ENCODE data around the gene ZNF280A.

ZNF280A gene, protein sequence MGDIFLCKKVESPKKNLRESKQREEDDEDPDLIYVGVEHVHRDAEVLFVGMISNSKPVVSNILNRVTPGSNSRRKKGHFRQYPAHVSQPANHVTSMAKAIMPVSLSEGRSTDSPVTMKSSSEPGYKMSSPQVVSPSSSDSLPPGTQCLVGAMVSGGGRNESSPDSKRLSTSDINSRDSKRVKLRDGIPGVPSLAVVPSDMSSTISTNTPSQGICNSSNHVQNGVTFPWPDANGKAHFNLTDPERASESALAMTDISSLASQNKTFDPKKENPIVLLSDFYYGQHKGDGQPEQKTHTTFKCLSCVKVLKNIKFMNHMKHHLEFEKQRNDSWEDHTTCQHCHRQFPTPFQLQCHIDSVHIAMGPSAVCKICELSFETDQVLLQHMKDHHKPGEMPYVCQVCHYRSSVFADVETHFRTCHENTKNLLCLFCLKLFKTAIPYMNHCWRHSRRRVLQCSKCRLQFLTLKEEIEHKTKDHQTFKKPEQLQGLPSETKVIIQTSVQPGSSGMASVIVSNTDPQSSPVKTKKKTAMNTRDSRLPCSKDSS

DNA sequence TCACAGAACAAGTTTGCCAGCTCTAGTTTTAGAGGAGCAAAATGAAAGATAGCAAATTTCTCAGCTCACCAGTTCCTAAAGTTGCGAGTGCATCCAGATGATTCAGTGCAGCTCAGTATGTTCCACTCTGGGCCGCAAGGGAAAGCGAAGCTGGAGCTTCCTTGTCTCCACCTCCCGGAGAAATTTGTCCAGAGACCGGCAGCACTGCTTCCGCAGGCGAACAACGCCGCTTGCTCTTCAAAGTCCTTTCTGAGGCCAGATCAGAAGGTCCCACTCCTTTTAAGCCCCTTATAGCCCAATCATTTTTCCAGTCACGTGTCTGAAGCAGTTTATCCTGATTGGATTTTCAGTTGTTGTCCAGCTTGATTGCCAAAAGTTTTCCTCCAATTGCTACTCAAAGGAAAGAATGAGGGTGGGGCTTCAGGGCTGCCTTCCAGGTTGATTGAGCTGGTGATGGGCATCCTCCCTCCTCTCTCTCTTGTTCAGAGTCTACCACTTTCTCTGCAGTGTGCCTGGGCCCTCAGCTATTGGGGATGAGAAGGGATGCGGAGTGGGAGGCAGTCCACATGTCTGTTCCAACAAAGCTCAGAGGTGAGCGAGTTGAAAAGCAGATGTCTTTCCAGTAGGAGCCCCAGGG, at the start of gene ZNF280A:
ZNF280A (minus strand) TSS at position 251 of the 637 bp plus-strand sequence. CDS start 4,640 bp downstream, outside the sequence.
- DNase-seq: no peak

DNA sequence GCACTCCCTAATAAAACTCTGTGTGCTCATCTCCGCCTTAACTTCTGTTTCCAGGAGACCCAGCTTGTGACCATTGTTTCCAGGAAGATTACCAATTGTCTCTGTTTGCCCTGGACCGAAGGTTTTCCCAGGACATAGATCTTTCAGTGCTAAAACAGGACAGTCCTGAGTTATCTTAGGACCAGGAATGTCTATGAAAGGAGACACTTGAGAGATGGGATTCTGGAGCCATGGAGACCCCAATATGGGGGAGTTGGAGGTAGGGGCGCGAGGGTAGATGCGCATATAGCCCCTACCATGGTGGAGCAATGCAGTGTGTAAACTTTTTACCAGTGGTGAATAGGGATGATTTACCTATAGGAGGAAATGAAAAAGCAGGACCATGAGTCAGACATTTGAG, 49.1 kb upstream of the ZNF280A start:
- DNase-seq: no peak

DNA sequence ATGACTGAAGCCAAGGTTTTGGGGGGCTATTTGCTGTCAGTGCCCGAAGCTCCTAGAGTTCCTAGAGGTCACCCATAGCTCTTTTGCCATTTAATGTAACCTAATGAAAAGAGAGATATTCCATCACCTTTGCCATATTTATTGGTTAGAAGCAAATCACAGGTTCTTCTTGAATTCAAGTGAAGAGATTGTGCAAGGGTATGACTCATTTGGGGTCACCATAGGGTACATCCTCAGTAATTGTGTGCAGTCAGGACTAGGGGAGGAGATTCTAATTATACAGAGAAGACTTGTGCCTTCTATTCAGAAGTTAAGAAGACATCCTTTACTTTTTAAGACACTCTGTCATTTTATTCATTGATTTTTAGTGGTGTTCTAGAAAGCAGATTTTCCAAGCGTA, 45.9 kb upstream of the ZNF280A start:
- DNase-seq: no peak

DNA sequence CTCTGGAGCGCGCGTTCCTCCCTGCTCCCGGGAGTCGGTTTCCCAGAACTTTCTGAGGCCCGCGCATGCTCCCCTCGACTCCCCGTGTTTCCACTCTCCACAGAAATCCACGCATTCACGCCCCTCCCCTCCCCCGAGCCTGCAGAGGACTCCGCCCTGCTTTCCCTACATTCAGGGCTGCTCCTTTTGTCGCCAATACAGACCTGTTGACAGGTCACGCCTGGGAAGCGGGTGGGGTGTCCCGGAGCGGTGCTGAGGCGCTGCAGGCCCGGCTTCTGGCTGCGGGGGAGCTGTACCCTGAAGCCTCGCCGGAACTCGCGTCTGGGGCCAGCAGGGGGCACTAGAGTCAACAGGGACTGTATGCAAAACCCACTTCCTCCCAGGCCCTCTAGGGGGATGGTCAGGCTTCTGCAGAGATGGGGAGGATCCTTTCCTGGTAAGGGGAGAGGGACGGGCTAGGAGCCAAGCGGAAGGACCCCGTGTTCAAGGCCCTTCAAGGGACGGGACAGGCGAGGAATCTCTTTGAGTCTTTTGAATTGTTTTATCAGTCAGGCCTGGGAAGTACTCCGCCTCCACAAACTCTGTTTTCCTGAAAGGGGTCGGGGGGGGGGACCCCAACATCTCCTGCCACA, 39.0 kb upstream of the ZNF280A start, which contains the start of gene PRAME:
PRAME (minus strand) TSS at position 294 of the 632 bp plus-strand sequence. CDS start 2,433 bp downstream, outside the sequence.
- DNase-seq: peak; percentile 22

DNA sequence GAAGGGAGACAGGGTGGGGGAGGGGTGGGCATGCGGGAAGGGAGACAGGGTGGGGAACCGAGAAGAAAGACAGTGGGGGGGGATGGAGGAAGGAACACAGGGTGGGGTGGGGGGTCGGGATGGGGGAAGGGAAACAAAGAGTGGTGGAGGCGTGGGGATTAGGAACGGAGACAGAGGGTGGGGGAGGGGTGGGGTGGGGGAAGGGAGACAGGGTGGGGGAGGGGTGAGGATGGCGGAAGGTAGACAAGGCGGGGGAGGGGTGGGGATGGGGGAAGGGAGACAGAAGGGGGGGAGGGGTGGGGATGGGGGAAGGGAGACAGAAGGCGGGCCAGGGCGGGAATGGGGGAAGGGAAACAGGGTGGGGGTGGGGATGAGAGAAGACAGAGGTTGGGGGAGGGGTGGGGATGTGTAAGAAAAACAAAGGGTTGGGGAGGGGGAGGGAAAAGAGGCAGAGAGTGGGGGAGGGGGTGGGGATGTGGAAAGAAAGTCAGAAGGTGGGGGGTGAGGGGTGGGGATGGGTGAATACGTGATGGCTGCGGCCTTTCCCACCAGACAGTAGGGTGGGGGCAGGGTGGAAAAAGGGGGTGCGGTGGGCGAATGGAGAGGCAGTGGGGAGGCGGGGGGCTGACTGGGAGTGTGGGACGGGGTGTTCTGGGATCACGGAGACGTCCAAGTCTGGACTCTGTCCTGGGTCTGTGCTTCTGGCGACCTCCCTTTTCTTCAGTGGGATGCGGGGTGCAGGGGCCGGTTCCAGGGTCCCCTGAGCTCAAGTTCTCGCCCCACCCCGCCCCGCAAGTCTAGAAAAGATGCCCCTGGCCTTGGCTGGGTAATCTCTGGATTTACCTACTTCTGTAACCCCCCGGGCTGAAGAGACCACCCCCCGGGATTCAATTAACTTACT, 38.3 kb upstream of the ZNF280A start:
- DNase-seq: no peak

DNA sequence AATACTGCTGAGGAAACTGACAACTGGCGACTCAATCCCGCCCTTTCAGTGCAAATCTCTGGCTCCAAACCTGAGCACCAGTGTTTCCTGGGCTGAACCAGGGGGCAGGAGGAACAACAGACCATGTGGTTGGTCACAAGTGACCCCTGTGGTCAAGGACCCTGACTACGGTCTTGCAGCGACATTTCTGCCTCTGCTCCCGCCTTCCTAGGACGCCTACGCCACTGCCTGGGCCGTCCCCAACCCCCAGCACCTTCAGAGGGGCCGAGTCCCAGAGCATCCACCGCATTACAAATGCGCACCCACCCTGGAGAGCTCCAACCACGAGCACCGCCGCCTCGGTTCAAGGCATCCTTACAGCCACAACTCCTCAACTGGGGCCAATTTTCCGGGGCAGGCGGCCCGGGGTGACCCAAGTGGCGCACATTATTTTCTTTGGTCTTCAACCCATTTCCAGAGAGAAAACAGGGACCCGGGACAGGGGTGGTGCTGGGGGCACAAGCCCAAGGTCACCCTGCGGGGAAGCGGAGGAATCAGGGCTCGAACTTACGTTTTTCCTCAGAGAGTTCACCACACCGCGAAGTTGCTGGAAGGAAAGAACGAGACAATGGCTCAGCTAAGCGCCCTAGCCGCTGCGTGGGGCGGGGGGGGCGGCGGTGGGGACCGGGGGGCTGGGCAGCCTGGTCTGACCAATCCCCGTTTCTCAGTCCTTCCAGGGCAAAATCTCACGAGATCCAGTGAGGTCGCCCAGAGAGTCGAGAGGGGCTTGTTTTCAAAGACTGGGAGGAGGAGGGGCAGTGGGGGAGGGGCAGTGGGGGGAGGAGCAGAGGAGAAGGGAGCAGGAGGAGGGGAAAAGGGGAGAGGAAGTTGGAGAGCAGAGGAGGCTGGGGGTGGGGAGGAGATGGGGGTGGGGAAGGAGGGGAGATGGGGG, 37.2 kb upstream of the ZNF280A start:
- no peak for DNase-seq

DNA sequence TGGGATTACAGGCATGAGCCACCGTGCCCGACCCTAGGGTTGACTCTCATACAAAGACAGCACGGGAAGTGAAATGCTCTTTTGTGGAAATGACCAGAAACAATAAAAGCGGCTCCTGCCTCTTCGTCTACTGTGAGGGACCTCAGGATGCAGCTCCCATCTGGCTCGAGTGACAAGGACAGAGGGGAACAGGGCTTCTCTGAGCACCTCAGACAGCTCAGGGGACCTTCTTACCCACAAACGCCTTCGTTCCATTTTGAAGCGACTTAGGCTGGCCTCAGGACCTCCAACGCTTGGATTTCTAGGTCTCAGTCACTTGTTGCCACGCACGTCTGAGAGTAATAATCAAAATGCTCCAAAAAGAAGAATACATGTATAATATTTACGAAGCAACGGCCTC, 36.5 kb upstream of the ZNF280A start:
- DNase-seq: no peak

DNA sequence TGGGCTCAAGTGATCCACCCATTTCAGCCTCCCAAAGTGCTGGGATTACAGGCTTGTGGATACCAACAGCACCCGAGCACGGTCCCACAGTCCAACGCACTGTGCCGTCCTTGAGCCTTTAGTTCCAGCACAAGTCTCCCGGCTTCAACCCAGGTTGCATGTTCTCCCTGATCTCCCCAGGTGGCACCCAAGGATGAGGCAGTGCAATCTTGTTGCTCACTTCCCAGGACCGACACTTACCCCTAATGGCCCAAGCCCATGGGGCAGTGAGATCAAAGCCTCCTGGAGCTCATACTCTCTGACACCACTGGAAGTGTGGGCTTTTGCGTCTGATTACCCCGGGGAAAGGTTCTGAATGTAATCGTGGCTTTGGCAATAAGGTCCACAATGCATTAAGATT, 35.5 kb upstream of the ZNF280A start:
- DNase-seq: no peak

DNA sequence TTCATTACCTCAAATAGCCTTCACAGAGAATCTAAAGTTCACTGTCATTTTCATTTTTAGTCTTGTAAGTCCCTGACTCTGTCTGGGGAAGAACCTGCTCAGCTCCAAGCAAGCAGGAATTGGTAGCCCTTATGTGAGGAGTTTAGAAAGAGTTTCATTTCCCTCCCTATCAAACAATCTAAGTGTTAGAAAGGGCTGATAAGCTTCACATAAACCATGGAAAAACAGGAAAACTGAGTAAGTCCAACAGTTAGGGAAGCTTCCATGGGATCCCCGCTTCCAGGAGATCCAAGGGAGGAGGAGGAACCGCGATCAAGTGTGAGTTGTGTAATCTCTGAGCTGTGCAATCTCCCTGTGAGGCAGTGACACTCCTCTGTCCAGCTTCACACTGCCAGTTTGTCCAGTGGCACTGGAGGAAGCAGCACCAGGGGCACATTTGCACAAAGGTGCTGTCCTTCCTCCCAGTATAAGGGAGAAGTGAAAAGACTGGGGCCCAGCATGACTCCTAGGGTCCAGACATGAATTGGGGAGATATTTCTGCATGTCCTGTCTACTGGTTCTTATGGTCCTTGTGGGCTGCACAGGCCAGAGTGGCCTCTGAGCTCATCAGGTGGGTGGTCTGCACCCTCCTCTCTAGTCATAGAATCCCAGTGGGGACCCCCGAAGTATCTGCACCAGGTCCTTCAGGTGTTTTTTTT, 34.7 kb upstream of the ZNF280A start:
- DNase-seq: no peak

DNA sequence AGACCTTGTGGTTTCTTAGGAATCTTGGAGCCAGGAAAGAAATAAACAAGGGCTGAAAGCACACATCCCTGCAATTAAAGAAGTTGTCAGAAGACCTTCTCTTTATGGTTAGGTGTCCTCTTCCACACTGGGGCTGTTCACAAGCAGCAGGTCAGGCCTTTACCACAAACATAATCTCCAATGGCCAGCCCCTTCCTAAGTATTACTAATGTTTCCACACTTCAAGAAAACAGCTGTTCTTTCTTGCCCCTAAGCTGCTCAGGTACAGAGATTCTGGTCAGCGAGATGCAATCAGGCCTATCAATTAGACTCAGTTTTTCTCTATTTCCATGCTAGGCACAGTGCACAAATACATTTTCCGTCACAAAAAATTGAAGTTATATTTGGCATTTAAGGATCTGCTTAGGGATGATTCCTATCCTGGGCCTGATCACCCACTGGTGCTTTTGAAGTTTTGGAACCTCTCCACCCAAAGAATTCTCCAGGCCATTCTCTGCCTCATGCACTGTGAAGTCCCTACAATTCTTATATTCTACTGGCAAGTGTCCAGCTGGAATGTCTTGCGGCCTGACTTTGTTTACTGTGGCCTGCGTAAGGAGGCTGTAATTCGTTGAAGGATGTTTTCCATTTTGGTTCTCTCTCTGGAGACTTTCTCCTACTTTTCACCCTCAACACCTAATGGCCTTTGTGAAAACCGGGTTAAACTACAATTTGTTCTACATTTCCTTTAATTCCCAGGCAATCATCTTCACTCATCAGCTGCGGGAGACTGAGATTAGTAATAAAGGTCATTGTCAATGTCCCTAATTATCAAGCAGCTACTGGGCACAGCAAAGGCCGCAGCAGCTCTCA, 33.9 kb upstream of the ZNF280A start:
- DNase-seq: no peak

DNA sequence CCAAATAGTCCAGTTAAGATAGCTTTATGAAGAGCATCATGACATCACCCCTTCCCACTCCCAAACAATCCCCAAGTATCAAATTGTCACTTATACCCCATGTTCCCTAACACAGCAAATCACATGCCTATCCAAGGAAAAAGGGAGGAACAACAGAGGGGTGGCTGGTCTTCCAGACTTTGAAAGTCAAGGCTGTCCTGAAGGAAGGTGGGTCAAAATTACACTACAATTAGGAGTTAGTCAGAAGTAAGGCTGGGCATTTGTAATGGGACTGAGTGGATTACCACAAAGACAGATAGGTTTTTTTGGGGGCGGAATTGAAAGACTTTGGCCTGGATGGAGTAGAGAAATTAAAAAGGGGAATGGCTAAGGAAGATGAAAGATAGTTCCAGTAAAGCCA, 33.1 kb upstream of the ZNF280A start:
- no peak for DNase-seq

DNA sequence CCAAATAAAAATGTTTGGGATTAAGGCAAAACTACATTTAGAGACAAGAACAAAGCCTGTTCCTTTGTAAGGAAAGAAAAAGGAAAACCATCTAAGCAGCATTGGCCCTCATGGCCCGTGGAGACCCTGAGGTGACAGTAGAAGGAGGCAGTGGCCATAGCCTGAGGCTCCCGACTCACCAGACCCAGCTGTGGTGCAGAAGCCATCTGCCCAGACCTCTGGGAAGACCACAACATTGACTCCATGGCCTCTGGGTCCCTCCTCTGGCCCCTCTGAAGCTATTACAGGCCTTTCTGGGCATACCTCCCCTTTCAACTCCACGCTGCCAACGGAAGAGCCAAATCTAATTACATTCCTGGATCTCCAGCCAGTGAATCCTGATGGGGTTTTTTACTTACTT, 32.6 kb upstream of the ZNF280A start:
- DNase-seq: no peak

DNA sequence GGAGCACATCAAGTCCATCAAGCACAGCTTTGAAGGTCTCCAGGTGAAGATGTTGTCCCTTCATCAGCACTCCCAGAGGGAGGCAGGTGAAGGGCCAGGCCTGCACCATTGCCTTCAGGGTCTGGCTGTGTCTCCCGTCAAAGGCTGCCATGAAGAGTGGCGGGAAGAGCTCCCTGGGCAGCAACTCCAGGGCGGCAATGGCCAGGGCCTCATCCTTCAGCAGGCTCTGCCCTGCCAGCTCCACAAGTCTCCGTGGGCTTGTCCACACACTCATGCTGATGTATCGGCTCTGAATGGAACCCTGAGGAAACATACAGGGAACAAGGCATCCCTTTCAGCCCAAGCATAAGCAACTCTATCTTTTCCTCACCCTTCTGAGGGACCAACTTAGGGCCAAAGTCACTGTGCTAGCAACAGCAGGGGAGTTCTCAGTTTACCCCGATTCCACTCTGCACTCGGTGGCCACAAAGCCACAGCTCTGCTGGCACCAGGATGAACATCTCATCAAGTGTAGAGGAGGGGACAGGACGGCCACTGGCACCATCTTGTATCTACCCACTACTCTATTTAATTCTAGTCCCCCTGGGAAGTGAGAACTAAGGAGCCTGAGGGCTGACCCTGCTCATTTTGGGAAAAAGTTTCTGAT, 30.8 kb upstream of the ZNF280A start:
- DNase-seq: no peak

DNA sequence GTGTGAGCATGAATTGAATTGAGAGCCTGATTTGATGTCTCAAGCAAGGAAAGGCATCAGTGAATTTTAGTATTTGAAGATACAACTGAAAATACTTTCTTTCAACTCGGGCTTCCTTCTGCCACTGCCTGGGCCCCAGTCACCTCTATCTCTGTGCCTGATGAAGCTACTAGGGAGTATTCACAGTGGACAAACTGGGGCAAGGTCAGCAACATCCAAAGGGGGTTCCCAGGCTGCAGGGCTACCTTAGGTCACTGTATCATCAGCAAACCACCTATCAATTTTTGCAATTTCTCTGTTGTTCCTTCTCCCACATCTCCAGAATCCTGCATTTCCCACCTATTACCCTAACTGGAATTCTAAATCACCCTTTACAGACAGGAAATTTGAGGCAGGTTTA, 28.8 kb upstream of the ZNF280A start:
- no peak for DNase-seq

DNA sequence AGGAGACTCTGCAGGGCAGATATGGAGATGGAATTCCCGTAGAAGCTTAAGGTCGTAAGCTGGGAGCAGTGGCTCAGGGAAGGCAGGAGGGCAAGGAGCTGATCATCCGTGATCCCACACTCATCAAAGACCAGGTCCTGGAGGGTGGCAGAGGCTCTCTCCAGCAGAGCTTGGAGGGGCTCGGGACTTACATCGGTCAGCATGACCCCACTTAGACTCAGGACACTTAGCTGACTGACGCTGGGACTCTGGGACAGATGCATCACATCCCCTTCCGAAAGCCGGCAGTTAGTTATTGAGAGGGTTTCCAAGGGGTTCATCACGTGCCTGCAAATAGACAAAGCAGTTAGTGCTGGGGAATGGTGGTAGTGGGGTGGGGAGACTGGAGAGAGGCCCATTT, 28.2 kb upstream of the ZNF280A start:
- no peak for DNase-seq

DNA sequence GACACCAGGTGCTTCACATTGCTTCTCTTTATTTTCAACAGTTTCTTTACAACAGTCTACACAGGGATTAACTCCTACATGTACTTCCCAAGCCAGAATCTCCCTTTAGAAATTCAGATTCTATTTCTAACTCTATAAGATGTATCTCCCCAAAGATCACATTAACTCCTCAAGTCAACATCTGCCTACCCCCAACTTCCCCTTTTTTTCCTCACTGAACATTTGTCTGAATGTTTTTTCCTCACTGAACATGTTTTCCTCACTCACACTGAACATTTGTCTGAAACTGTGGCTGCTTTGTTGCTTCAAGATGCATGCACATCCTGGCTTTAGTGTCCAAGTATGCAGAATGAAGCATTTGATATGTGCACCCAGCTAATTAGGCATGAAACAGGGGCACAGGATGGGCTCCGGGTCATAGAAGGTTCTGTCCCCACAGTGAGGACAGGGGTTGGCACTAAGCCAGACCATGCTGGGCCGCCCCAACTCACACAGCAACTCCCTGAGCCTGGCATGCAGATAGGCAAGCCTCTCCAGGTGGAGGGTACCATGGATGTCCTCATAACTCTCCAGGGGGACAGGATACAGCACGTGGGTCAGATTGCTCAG, 27.7 kb upstream of the ZNF280A start:
- DNase-seq: no peak

DNA sequence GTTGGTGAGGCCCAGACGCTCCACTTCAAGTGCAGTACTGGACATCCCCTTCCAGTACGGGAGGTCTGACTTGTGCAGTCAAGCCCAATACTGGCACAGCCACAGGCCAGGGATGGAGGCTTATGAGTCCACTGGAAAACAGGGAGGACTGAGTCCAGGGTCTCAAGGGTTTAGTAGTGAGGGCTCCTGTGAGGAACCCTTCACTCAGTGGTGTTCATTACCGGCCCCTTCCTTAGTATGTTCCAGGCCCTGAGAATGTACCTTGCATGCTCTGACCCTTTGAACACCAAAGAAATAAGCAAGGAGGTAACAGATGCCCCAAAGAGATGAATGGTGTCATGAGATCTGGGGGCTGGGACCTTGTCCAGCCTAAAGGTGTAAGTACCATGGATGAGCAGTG, 27.2 kb upstream of the ZNF280A start:
- DNase-seq: no peak

DNA sequence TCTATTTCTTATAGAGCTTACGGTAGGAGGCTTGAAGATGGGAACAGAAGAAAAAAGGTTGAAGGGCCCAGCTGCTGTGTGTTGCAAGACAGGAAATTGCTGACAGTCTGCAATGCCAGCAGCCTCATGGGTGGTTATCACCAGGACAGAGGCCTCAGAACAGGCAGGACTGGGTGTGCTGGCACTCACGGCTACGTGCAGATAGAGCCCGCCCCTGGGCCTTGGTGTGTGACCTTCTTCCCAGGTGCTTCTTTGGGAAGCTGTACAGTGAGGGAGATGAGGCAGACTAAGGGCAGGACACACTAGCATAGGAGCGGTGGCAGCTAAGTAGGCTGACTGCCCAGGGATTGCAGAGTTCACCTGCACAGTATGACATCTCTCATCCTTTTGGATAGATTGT, 26.4 kb upstream of the ZNF280A start:
- DNase-seq: no peak

DNA sequence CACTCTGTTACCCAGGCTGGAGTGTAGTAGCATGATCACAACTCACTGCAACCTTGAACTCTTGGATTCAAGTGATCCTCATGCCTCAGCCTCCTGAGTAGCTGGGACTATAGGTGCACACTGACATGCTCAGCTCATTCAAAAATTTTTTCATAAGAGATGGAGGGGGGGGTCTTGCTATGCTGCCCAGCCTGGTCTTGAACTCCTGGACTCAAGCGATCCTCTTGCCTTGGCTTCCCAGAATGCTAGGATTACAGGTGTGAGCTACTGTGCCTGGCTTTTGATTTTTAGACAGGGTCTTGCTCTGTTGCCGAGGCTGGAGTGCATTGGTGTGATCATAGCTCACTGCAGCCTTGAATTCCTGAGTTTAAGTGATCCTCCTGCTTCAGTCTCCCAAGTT, 25.0 kb upstream of the ZNF280A start:
- no peak for DNase-seq
